ENCODE data around the gene ABHD17A.
"Not testable (repeated sequence)": the region's sequence is repeated elsewhere in the genome, so short reads cannot be mapped to it uniquely, and the experiment has no call there.

The ABHD17A gene

DNA sequence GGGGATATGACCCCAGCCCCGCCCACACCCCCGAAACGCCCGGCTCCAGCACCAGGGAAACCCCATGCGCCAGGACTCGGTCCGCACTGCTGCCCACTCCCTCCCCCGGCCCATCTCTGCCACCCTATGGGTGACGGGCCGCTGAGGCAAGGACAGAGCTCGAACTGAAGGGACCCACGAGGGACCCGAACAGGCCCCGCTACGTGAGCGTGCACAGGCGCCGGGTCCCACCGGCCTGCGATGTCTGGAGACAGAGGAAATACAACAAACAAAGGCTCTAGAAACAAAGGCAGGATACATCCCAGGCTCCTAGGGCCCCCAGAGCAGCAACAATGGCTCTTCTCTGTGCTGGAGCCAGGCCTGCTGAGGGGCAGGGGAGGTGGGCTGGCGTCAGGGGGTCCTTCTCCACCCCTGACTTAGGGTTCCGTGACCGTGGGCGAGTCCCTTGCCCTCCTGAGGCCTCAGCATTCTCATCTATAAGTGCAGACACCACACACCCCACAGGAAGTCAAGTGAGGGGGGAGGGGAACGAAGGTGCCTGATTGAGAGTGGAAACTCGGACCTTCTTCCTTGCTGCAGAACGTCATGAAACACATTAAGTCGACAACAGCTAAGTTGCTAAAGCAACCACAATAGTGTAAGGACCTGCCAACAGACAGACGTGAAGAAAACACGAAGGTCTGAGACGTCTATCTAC, 3.1 kb downstream of the ABHD17A start:
- DNase-seq (ENCODE audit: low read depth in 1 of 2, low spot score in 1 of 2): no peak

DNA sequence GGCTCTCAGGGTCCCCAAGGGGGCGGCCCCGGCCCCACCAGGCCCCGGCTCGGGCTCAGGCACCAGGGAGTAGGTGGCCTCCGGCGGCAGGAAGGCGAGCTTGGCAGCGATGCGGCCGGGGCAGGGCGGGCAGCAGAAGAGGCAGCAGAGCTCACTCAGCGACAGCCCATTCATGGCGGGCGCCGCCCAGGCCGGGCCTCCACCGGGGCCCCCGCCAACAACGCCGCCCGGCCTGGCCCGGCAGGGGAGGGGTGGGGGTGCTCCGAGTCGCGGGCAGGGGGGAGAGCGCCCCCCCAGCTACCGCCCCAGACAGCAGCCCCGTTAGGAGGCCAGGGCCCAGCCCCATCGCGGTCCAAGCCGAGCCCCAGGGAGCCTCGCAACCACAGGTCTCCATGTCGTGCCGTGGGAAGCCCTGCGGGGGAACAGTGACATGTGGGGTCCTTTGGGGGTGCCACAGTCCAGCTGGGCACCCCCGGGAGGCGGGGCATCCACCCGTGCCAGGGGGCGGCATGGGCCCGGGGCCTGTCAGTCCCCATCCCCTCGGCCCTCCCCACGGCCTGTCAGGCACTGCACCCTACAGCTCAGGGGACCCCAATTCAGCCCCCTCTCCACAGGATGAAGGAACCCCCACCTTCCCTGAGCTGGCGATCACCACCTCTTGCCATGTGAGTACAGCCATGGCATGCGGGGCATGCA, 3.8 kb downstream of the ABHD17A start:
- DNase-seq (ENCODE audit: low read depth in 1 of 2, low spot score in 1 of 2): not testable (repeated sequence)

GRCh38 chr19:1880611-1881392, 4.5 kb downstream of the ABHD17A start:
- DNase-seq (ENCODE audit: low read depth in 1 of 2, low spot score in 1 of 2): no peak

DNA sequence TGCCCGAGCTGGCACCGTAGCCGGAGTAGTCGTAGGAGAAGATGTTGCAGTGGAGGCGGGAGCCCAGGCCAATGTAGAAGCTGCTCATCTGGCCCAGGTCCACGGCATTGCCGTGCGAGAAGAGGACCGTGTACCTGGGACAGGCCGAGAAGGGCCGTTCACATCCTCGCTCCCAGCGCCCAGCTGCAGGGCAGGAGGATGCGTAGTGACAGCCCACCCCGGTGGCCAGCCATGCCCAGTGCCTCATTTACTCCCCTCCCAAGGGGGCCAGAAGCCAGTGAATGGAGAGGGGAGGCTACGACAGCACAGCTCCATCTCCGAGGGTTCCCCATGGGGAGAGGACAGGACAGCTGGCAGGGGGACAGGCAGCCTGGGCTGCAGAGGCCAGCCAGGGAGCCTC, 5.3 kb downstream of the ABHD17A start:
- not testable (repeated sequence) for DNase-seq (ENCODE audit: low read depth in 1 of 2, low spot score in 1 of 2)

GRCh38 chr19:1878583-1878982, 6.7 kb downstream of the ABHD17A start:
- DNase-seq (ENCODE audit: low read depth in 1 of 2, low spot score in 1 of 2): not testable (repeated sequence)

DNA sequence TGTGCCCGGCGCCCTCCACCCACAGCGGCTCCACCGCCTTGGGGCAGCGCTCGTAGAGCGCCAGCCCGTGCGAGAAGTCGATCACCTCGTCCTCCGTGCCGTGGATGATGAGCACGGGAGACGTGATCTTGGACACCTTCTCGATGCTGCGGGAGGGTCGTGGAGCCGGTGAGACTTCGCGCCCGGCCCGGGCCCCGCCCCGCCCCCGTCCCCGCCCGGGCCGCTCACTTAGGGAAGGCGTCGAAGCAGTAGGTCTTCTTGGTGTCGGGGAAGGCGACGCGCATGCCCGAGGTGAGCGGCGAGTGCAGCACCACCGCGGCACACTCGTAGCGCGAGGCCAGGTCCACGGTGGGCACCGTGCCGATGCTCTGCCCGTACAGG, 8.0 kb downstream of the ABHD17A start:
- DNase-seq (ENCODE audit: low read depth in 1 of 2, low spot score in 1 of 2): not testable (repeated sequence)

GRCh38 chr19:1876496-1877279, 8.6 kb downstream of the ABHD17A start:
- not testable (repeated sequence) for DNase-seq (ENCODE audit: low read depth in 1 of 2, low spot score in 1 of 2)

DNA sequence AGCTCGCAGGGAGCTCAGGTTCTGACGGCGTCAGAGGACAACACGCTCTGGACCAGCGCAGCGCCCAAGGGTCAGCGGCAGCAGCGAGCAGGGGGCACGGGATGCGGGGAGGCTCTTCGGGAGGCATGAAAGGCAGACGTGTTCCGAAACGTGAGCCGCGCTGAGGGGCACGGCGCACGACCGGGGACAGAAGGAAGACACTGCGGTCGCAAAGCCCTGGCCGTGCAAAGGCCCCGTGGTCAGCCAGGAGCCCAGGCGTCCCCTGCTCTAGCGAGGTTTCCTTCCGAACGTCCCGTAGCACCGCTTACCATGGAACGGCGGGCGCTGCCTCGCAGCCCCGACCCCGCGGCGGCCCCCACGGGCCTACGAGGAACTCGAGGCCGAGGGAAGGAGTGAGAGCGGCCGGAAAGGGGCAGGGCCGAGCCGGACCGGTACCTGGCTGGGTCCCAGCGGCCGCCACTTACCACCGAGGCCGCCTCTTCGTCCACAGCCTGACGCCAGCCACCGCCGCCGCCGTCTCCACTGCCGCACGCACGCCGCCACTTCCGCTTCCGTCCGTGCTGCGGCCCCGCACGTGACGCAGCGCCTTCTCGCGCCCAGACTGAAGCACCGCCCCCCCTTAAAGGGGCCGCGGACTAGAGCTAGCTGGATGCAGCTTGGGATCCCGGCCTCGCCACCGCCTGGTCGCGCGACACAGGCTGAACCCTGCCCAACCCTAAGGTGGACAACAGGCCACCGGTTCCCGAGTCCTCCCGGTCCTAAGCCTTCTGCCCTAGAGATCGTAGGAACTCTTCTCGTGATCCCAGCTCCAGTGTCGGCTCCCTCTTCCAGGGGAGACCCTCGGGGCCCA, 9.4 kb downstream of the ABHD17A start:
- peak; percentile 71 to 83 for DNase-seq (ENCODE audit: low read depth in 1 of 2, low spot score in 1 of 2)

DNA sequence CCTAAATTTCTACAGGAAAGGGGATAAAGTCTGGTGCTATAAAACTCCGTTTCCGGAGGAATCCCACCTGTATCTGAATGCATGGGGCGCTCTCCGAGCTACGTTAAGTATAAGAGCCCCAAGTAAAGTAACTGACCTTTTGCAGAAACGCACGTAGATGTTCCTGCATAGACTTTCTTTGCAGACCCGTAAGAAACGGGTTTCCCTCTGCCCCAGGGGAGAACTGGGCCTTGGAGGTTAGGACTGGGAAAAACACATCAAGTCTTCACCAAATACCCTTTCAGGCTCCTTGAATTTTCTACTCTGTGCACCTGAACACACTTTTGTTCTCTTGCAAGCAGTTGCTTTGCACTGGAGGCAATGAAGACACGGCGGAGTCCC, 10.0 kb downstream of the ABHD17A start:
- DNase-seq (ENCODE audit: low read depth in 1 of 2, low spot score in 1 of 2): not testable (repeated sequence)

DNA sequence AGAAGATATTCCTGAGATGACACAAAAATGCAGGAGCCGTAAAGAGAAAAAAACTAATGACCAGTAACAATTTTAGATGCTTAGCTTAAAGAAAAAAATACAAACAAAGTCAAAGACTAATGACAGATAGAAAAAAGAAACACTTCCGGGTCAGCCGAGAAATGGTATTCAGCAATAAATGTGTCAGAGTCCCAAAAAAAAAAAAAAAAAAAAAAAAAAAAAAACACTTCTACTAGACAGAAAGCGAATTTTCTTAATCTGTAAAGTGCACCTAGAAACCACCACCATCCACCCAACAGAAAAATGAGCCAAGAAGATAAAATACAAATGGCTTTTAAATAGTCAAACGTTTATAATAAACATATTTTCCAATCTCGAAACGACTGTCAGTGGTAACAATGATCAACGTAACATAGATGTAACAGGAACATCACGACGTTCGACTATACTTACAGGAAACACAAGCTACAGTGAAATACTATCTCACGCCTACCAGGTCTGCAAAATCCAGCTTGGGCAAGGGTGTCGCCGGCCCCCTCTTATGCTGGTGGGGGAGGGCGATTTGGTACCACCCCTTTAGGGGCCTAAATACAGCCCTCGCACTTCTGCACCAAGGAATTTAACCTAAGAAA, 10.6 kb downstream of the ABHD17A start:
- no peak for DNase-seq (ENCODE audit: low read depth in 1 of 2, low spot score in 1 of 2)

DNA sequence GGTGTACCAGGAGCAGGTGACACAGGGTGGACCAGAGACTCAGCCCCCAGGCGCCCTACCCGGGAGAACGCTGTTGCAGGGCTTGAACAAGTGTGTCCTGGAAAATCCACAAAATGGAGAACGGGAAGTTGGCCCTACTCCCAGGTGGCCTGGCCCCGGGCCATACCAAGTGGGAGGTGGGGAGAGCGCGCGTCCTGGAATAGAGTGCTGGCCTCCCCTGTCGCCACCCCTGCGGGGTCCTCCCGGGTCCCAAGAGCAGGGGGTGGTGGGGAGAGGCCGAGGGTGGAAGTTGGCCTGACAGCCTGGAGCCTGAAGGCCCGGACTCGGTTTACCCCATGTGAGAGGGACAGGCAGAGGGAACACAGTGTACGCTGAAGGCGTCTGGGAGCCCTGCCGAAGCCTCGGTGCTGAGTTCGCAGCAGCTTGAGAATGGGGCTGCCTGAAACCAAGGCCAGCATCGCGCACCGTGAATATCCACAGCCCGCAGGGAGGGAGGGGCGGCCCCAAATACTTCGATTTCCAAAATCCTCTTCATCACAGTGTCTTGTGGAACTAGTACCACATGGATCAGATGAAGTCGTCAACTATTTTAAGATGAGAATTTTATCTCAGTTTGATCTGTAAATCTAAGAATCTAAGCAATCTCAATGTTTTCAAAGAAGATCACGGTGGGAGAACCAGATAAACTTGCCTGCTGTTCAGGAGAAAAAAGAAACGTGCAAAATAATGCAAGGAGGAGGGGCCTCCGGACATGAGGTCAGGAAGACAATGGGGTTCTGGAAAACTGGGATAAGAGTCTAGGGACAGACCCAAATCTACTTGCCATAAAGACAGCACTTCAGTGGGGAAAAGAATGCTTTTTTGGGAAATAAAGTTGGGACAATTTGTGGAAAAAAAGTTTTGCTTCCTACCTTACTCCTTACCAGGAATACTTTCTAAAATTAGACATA, 11.5 kb downstream of the ABHD17A start:
- DNase-seq (ENCODE audit: low read depth in 1 of 2, low spot score in 1 of 2): no peak

DNA sequence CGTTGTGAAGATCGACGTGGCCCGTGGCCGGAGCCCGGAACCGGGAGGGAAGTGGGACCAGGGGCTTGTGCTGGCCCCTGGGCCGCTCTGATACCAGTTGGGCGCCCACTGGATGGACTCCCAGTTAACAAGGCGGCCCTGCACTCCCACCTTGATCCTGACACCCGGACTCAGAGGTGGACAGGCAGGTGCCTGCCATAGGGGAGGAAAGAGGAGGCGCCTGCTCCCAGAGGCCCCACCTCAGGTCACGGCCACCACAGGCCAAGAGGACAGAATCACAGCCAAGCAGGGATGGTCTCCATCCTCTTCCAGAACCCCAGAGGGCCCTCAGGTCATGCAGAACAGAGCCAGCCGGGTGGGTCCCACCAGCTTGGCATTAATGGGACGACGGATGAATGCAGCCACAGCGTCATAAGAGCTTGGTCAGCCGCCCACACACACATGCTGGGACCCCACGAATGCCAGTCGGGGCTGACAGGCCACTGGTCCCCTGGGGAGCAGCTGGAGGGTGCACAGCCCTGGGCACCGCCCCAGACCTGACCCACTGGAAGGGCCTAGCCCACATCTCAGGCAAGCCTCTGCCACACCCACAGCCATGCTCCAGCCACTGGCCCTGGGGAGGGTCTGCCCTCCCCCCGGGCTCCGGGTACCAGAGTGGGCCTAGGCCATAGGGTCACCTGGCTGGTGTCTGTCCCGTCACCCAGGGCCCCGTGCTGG, 12.3 kb downstream of the ABHD17A start:
- DNase-seq (ENCODE audit: low read depth in 1 of 2, low spot score in 1 of 2): no peak

DNA sequence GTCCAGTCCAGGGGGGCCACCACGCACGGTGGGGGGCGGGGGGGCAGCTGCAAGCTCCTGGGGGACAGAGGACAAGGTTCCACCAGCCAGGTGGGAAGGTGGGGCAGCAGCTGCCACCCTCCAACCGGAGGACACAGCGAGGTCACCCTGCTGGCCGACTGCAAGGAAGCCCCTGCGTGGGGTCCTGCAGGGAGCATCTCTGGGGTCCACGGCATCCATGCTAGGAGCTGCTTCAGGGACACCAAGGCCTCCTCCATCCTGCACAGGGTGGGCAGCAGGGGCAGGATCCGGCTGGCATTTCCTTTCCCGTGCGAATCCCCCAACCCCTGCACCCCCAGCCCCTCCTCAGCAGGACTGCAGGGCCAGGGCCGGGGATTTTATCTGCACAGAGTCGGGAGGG, 13.7 kb downstream of the ABHD17A start:
- DNase-seq (ENCODE audit: low read depth in 1 of 2, low spot score in 1 of 2): no peak

- DNase-seq (ENCODE audit: low read depth in 1 of 2, low spot score in 1 of 2): no peak
Measured at GRCh38 chr19:1871140-1871597, 14.1 kb downstream of the ABHD17A start.

- DNase-seq (ENCODE audit: low read depth in 1 of 2, low spot score in 1 of 2): no peak
Measured at GRCh38 chr19:1868971-1869370, 16.3 kb downstream of the ABHD17A start.

- no peak for DNase-seq (ENCODE audit: low read depth in 1 of 2, low spot score in 1 of 2)
Measured at GRCh38 chr19:1867349-1867724, 18.0 kb downstream of the ABHD17A start.

- no peak for DNase-seq (ENCODE audit: low read depth in 1 of 2, low spot score in 1 of 2)
Measured at GRCh38 chr19:1866693-1867348, 18.5 kb downstream of the ABHD17A start.

Data from activated CD4-positive, alpha-beta T cell treated with anti-CD3 and anti-CD28 coated beads, Interleukin-2, amount 50 U/mL, for 24 hours (primary cell).